PC-3 (cell line): Measurements from ENCODE around the gene SERGEF. TPM values are rescaled to one million over a fixed set of nuclear protein-coding genes. Genes with fewer than 3 reads are reported as not detected.
A peak's percentile ranks its signal among the peaks of the same experiment; 100 is the strongest.

Source experiments
- ATAC-seq: fragments of 200-7000 bp; cut with Tn5 transposase; 2 replicates; pipeline ENCODE4 v1.9.1; 2020; ENCODE audit warnings: mild to moderate bottlenecking, moderate library complexity
- BruUV-seq: library from RNA; stranded (reverse); fragments of 400-500 nt; replicated peaks from 2 replicates; lab custom pipeline; 2021; lab: Mats Ljungman, UMichigan
- CTCF ChIA-PET: fragments of 300-600 bp; sonication (Branson Sonifier 250); formaldehyde crosslinking; loops from one replicate; lab custom pipeline; 2022; ENCODE audit warnings: antibody characterized with exemption; lab: Charles Lee
- POLR2A ChIA-PET: fragments of 300-600 bp; sonication (Branson Sonifier 250); formaldehyde crosslinking; loops from one replicate; lab custom pipeline; 2022; ENCODE audit warnings: antibody characterized with exemption; ENCODE audit not compliant: unreplicated experiment; lab: Charles Lee
- DNase-seq: peaks from one replicate; pipeline ENCODE4 v3.0.0-alpha.2; 2015
- H2AFZ ChIP-seq: fragments of 300-600 bp; sonication (generic); 2 replicates; pipeline ENCODE4 v1.6.0; 2016; ENCODE audit warnings: antibody characterized with exemption, low read length
- H3F3A ChIP-seq: fragments of 300-600 bp; sonication (generic); one replicate; pipeline ENCODE4 v1.6.0; 2017; ENCODE audit warnings: antibody characterized with exemption, low read length, control low read depth, mild to moderate bottlenecking; ENCODE audit not compliant: unreplicated experiment
- H3K27ac ChIP-seq: fragments of 300-600 bp; sonication (generic); 2 replicates; pipeline ENCODE4 v1.5.1; 2016; ENCODE audit warnings: mild to moderate bottlenecking, low read length
- H3K27me3 ChIP-seq: fragments of 300-600 bp; sonication (generic); 2 replicates; pipeline ENCODE4 v1.6.1; 2016; ENCODE audit warnings: low read length, mixed read lengths
- H3K36me3 ChIP-seq: fragments of 300-600 bp; sonication (generic); 2 replicates; pipeline ENCODE4 v1.6.1; 2016; ENCODE audit warnings: low read depth, mixed run types, low read length, mixed read lengths
- H3K4me1 ChIP-seq: fragments of 300-600 bp; sonication (generic); 2 replicates; pipeline ENCODE4 v1.5.1; 2016; ENCODE audit warnings: low read length; ENCODE audit not compliant: insufficient read depth
- H3K4me2 ChIP-seq: fragments of 300-600 bp; sonication (generic); 2 replicates; pipeline ENCODE4 v1.6.0; 2016; ENCODE audit warnings: low read length
- H3K4me3 ChIP-seq: fragments of 300-600 bp; sonication (generic); 2 replicates; pipeline ENCODE4 v1.5.1; 2016; ENCODE audit warnings: mild to moderate bottlenecking, low read length, mixed read lengths
- H3K79me2 ChIP-seq: fragments of 300-600 bp; sonication (generic); 2 replicates; pipeline ENCODE4 v1.6.1; 2017; ENCODE audit warnings: low read length, mixed read lengths
- H3K9ac ChIP-seq: fragments of 300-600 bp; sonication (generic); 2 replicates; pipeline ENCODE4 v1.6.0; 2016; ENCODE audit warnings: mild to moderate bottlenecking, low read length
- H3K9me2 ChIP-seq: fragments of 300-600 bp; sonication (generic); replicated peaks from 2 replicates; pipeline ENCODE4 v1.6.1; 2016; ENCODE audit warnings: mixed run types, low read length, mixed read lengths
- H3K9me3 ChIP-seq: fragments of 300-600 bp; sonication (generic); 2 replicates; pipeline ENCODE4 v1.6.1; 2016; ENCODE audit warnings: low read length, mixed read lengths
- H4K20me1 ChIP-seq: fragments of 300-600 bp; sonication (generic); 2 replicates; pipeline ENCODE4 v1.6.1; 2016; ENCODE audit warnings: low read length, mixed read lengths
- CTCF ChIP-seq: fragments of 300-600 bp; sonication (generic); conservative IDR thresholded peaks from 2 replicates; pipeline ENCODE4 v1.5.1; 2017; ENCODE audit warnings: antibody characterized with exemption, low read depth, mild to moderate bottlenecking, low read length
- EZH2 ChIP-seq: fragments of 300-600 bp; sonication (generic); IDR thresholded peaks from one replicate; pipeline ENCODE4 v1.6.1; 2017; ENCODE audit warnings: antibody characterized with exemption, mild to moderate bottlenecking, low read length; ENCODE audit not compliant: unreplicated experiment
- EZH2phosphoT487 ChIP-seq: fragments of 300-600 bp; sonication (generic); IDR thresholded peaks from 2 replicates; pipeline ENCODE4 v1.6.1; 2018; ENCODE audit warnings: mild to moderate bottlenecking, antibody characterized with exemption, low read length, borderline replicate concordance
- intact Hi-C: fragments of 100-400 bp; cut with micrococcal nuclease; formaldehyde crosslinking; loops from 2 replicates; pipeline ENCODE4 v1.9.0; 2023
- total RNA-seq: library from RNA; depleted of rRNA; stranded (reverse); fragments of >200 nt; gene quantifications from 2 replicates; pipeline ENCODE4 v1.2.3, GENCODE V29; 2014

The SERGEF gene
- total RNA-seq, 1 experiment from 2014 or later: 13.7 TPM

GRCh38 chr11:18012122-18012905, 533 bp downstream of the SERGEF start:
- Histone ChIP-seq H2AFZ (peak overlapping the region; percentile 99), H3K4me3 (peak overlapping the region; percentile 85), H3K79me2 (peaks cover 22% of the 10 kb centered on the region), H3K36me3 (no peaks in the 10 kb centered on the region), H3K27me3 (no peaks in the 10 kb centered on the region), H3K9ac (peak overlapping the region; percentile 68), H3K4me1 (peaks cover 15% of the 10 kb centered on the region; the same call in 1 of the 2 replicates), H3K9me3 (no peaks in the 10 kb centered on the region), H3K9me2 (no peaks in the 10 kb centered on the region), H4K20me1 (no peaks in the 10 kb centered on the region), H3F3A (no peaks in the 10 kb centered on the region), H3K27ac (no peak overlapping the region), H3K4me2 (peak overlapping the region; percentile 98)
- peak; percentile 30 for DNase-seq
- POLR2A ChIA-PET: no interaction called here
- intact Hi-C loops: loop anchor here (5.0 kb wide), 1 partner anchor 95 kb away; the partner anchor contains the start of gene SAAL1
- TF ChIP-seq CTCF (no peak), EZH2phosphoT487 (no peak), EZH2 (no peak)
- ATAC-seq: peak; percentile 25
- BruUV-seq: TSS peak; percentile 34
- CTCF ChIA-PET: no interaction called here

GRCh38 chr11:18011633-18012032, 1.2 kb downstream of the SERGEF start:
- no peaks in the 10 kb centered on the region for H4K20me1 ChIP-seq
- TF ChIP-seq EZH2 (no peak), EZH2phosphoT487 (no peak), CTCF (no peak)
- peaks cover 22% of the 10 kb centered on the region for H3K79me2 ChIP-seq
- no peaks in the 10 kb centered on the region for H3F3A ChIP-seq
- DNase-seq (no peak), ATAC-seq (no peak)
- peak overlapping the region; percentile 85 for H3K4me3 ChIP-seq
- H3K4me2 ChIP-seq: peak overlapping the region; percentile 98
- no TSS peak for BruUV-seq
- no peaks in the 10 kb centered on the region for H3K9me3 ChIP-seq
- no peak overlapping the region for H3K9ac ChIP-seq
- H3K36me3 ChIP-seq: no peaks in the 10 kb centered on the region
- H3K27ac ChIP-seq: no peak overlapping the region
- intact Hi-C loops: loop anchor here (5.0 kb wide), 1 partner anchor 96 kb away; the partner anchor contains the start of gene SAAL1
- H3K27me3 ChIP-seq: no peaks in the 10 kb centered on the region
- ChIA-PET POLR2A (no interaction called here), CTCF (no interaction called here)
- peaks cover 15% of the 10 kb centered on the region; the same call in 1 of the 2 replicates for H3K4me1 ChIP-seq
- no peaks in the 10 kb centered on the region for H3K9me2 ChIP-seq
- H2AFZ ChIP-seq: peak overlapping the region; percentile 99
